HepG2 (cell line): ENCODE data around the gene PTPN13. TPM values are rescaled to one million over a fixed set of nuclear protein-coding genes. Genes with fewer than 3 reads are reported as not detected.

Experiments used
- CENPT ChIP-seq: sonication (generic); formaldehyde crosslinking; IDR thresholded peaks from 2 replicates; pipeline ENCODE4 v1.8.0; 2022; ENCODE audit warnings: low read depth, mild to moderate bottlenecking, moderate library complexity, missing genetic modification reagents
- CSRNP2 ChIP-seq: sonication (generic); formaldehyde crosslinking; conservative IDR thresholded peaks from 2 replicates; pipeline ENCODE4 v1.8.0; 2022; ENCODE audit warnings: low read depth, missing genetic modification reagents
- ZBTB40 ChIP-seq, 2 experiments: fragments of 450-650 bp in 1 of 2; sonication (generic) in 1 of 2; formaldehyde crosslinking in 1 of 2; IDR thresholded peaks; 2 replicates each; pipeline versions ENCODE4 v1.6.1 to v1.8.0; 2016 to 2022; ENCODE audit warnings: antibody characterized with exemption in 1 of 2, mild to moderate bottlenecking in 1 of 2, missing genetic modification reagents in 1 of 2
- ZNF781 ChIP-seq: sonication (generic); formaldehyde crosslinking; IDR thresholded peaks from 2 replicates; pipeline ENCODE4 v1.5.1; 2020; ENCODE audit warnings: borderline replicate concordance, mild to moderate bottlenecking, missing genetic modification reagents; ENCODE audit errors: not compliant biosample characterization
- polyA plus RNA-seq, 8 experiments: library from polyadenylated mRNA; depleted of rRNA in 3 of 8; stranded (reverse) in 7 of 8; unstranded in 1 of 8; fragments of >200 nt; fragmentation: Illumina TruSeq in 4 of 8; extraction: Trizol in 4 of 8; gene quantifications; 2 replicates each; pipeline versions ENCODE4 v1.2.1 to v1.2.3, GENCODE V29; 2011 to 2016; ENCODE audit warnings: low read depth in 4 of 8, missing spikeins in 1 of 8, mixed read lengths in 1 of 8; ENCODE audit not compliant: insufficient read depth in 1 of 8
- total RNA-seq, 5 experiments: library from RNA; depleted of rRNA; stranded (reverse); fragments of >200 nt; fragmentation: Illumina TruSeq; extraction: Trizol; gene quantifications; 2 replicates each; pipeline ENCODE4 v1.2.3, GENCODE V29; 2016; ENCODE audit warnings: low read depth in 1 of 5

PTPN13 gene
- total and polyA plus RNA-seq, 2 of the 13 experiments (the other 11 are each of a cell fraction or from before 2014, with no cell fraction given) = not detected

- TF ChIP-seq CSRNP2 (CRISPR knock-in tag) = no peak
- TF ChIP-seq ZBTB40 (IDR thresholded peaks at IDR 0.05) = no peak
- no peak for TF ChIP-seq ZBTB40 (CRISPR knock-in tag; IDR thresholded peaks at IDR 0.05)
- TF ChIP-seq ZNF781 (CRISPR knock-in tag) = no peak
- no peak for TF ChIP-seq CENPT (CRISPR knock-in tag)
- TF ChIP-seq, all 625 proteins: peak for 0
Measured at GRCh38 chr4:86652332-86652932, 58.3 kb downstream of the PTPN13 start (continued).
